HEK293 (cell line): ENCODE data around the gene EFCAB11.

Source experiments
- CTCF ChIA-PET: fragments of 350-600 bp; formaldehyde crosslinking; extraction: SDS; loops from one replicate; lab custom pipeline; 2021; ENCODE audit warnings: antibody characterized with exemption; lab: Yijun Ruan, JAX
- POLR2A ChIA-PET: fragments of 300-600 bp; formaldehyde crosslinking; extraction: SDS; loops from one replicate; lab custom pipeline; 2020; ENCODE audit warnings: antibody characterized with exemption, inconsistent platforms; lab: Yijun Ruan, JAX
- H3K27ac ChIP-seq: fragments of 200-500 bp; sonication (Bioruptor generic); 2 replicates; pipeline ENCODE4 v1.5.1; 2014; ENCODE audit warnings: low read depth, low read length, control low read depth, inconsistent platforms; ENCODE audit errors: extremely low read depth
- H3K36me3 ChIP-seq, 2 experiments: fragments of 200-500 bp in 1 of 2; sonication (Bioruptor generic) in 1 of 2; 1 replicate in 1 of 2; 2 replicates in 1 of 2; pipeline ENCODE4 v1.5.1; 2014 to 2017; ENCODE audit warnings: inconsistent platforms in 2 of 2, low read length in 2 of 2; ENCODE audit not compliant: control insufficient read depth in 2 of 2, insufficient read depth in 1 of 2
- H3K4me1 ChIP-seq: fragments of 200-500 bp; sonication (Bioruptor generic); 2 replicates; pipeline ENCODE4 v1.5.1; 2014; ENCODE audit warnings: mild to moderate bottlenecking, low read length, inconsistent platforms; ENCODE audit not compliant: control insufficient read depth, insufficient read depth
- H3K4me3 ChIP-seq: 2 replicates; pipeline ENCODE4 v1.5.1; 2011; ENCODE audit warnings: low read depth, mild to moderate bottlenecking, control low read depth, low read length, moderate library complexity
- H3K9me3 ChIP-seq: fragments of 200-500 bp; sonication (Bioruptor generic); 2 replicates; pipeline ENCODE4 v1.5.1; 2014; ENCODE audit warnings: low read depth, low read length, inconsistent platforms; ENCODE audit not compliant: control insufficient read depth, insufficient read depth
- GLI4 ChIP-seq: fragments of 450-650 bp; formaldehyde crosslinking; IDR thresholded peaks from 2 replicates; pipeline ENCODE4 v1.5.1; 2016; ENCODE audit warnings: missing biosample characterization, missing genetic modification characterization
- KLF1 ChIP-seq: fragments of 450-650 bp; formaldehyde crosslinking; IDR thresholded peaks from 2 replicates; pipeline ENCODE4 v1.5.1; 2016; ENCODE audit warnings: missing biosample characterization, missing genetic modification characterization
- KLF7 ChIP-seq: fragments of 450-650 bp; formaldehyde crosslinking; IDR thresholded peaks from 2 replicates; pipeline ENCODE4 v1.5.1; 2016; ENCODE audit warnings: missing biosample characterization, missing genetic modification characterization, borderline replicate concordance
- PRDM1 ChIP-seq: fragments of 450-650 bp; formaldehyde crosslinking; IDR thresholded peaks from 2 replicates; pipeline ENCODE4; 2016; ENCODE audit warnings: missing biosample characterization, missing genetic modification characterization
- RBAK ChIP-seq: fragments of 450-650 bp; formaldehyde crosslinking; IDR thresholded peaks from 2 replicates; pipeline ENCODE4 v1.5.1; 2016; ENCODE audit warnings: missing biosample characterization, missing genetic modification characterization
- ZFP41 ChIP-seq: fragments of 450-650 bp; formaldehyde crosslinking; IDR thresholded peaks from 2 replicates; pipeline ENCODE4 v1.5.1; 2016; ENCODE audit warnings: missing biosample characterization, missing genetic modification characterization, borderline replicate concordance
- ZNF157 ChIP-seq: fragments of 450-650 bp; formaldehyde crosslinking; IDR thresholded peaks from 2 replicates; pipeline ENCODE4 v1.5.1; 2016; ENCODE audit warnings: missing biosample characterization, missing genetic modification characterization
- ZNF16 ChIP-seq: fragments of 450-650 bp; formaldehyde crosslinking; IDR thresholded peaks from 2 replicates; pipeline ENCODE4 v1.5.1; 2016; ENCODE audit warnings: low read depth, missing biosample characterization, missing genetic modification characterization
- ZNF280D ChIP-seq: fragments of 450-650 bp; formaldehyde crosslinking; IDR thresholded peaks from 2 replicates; pipeline ENCODE4 v1.5.1; 2016; ENCODE audit warnings: missing biosample characterization, missing genetic modification characterization
- ZNF354C ChIP-seq: fragments of 450-650 bp; formaldehyde crosslinking; IDR thresholded peaks from 2 replicates; pipeline ENCODE4 v1.5.1; 2016; ENCODE audit warnings: missing biosample characterization, missing genetic modification characterization, low read depth, borderline replicate concordance
- ZNF362 ChIP-seq: fragments of 450-650 bp; formaldehyde crosslinking; IDR thresholded peaks from 2 replicates; pipeline ENCODE4 v1.5.1; 2016; ENCODE audit warnings: missing biosample characterization, missing genetic modification characterization
- ZNF488 ChIP-seq: fragments of 450-650 bp; formaldehyde crosslinking; IDR thresholded peaks from 2 replicates; pipeline ENCODE4 v1.5.1; 2016; ENCODE audit warnings: missing biosample characterization, missing genetic modification characterization
- ZNF76 ChIP-seq: fragments of 450-650 bp; formaldehyde crosslinking; IDR thresholded peaks from 2 replicates; pipeline ENCODE4; 2016; ENCODE audit warnings: low read depth, missing biosample characterization, missing genetic modification characterization, borderline replicate concordance
- ZNF777 ChIP-seq: fragments of 450-650 bp; formaldehyde crosslinking; IDR thresholded peaks from 2 replicates; pipeline ENCODE4 v1.5.1; 2017; ENCODE audit warnings: missing biosample characterization, missing genetic modification characterization, borderline replicate concordance

EFCAB11 gene

GRCh38 chr14:89990623-89991275, 36.2 kb upstream of the EFCAB11 start:
- ChIA-PET POLR2A (no interaction called here), CTCF (no interaction called here)
- H3K4me1 ChIP-seq = no peaks in the 10 kb centered on the region
- H3K27ac ChIP-seq = no peak overlapping the region
- no peaks in the 10 kb centered on the region for H3K9me3 ChIP-seq
- TF ChIP-seq ZFP41 (tag by site-specific recombination) (no peak), ZNF16 (tag by site-specific recombination) (no peak)
- TF ChIP-seq, all 188 proteins: peak for 0
- peaks cover 59 to 89% of the 10 kb centered on the region in 2 experiments for H3K36me3 ChIP-seq
- no peak overlapping the region for H3K4me3 ChIP-seq

- Histone ChIP-seq H3K4me1 (no peaks in the 10 kb centered on the region), H3K4me3 (no peak overlapping the region), H3K27ac (no peak overlapping the region), H3K36me3 (peaks cover 61 to 87% of the 10 kb centered on the region in 2 experiments), H3K9me3 (no peaks in the 10 kb centered on the region)
- CTCF ChIA-PET = interaction anchor here (1.8 kb wide), 1 partner anchor 17 kb away, joined by 7 read pairs; no protein-coding TSS in a partner anchor
- POLR2A ChIA-PET = no interaction called here
- TF ChIP-seq GLI4 (no peak), KLF7 (tag by site-specific recombination) (no peak), ZNF157 (tag by site-specific recombination) (no peak), ZNF354C (no peak), ZNF488 (tag by site-specific recombination) (no peak), KLF1 (no peak), ZNF280D (tag by site-specific recombination) (no peak), ZNF777 (no peak), RBAK (tag by site-specific recombination) (no peak)
Measured at GRCh38 chr14:89990218-89990617, 35.7 kb upstream of the EFCAB11 start.

GRCh38 chr14:89988787-89989186, 34.3 kb upstream of the EFCAB11 start:
- TF ChIP-seq ZNF362 (tag by site-specific recombination) (no peak), ZNF76 (tag by site-specific recombination) (no peak), PRDM1 (tag by site-specific recombination) (no peak)
- Histone ChIP-seq H3K4me3 (no peak overlapping the region), H3K9me3 (no peaks in the 10 kb centered on the region), H3K36me3 (peaks cover 54 to 85% of the 10 kb centered on the region in 2 experiments), H3K4me1 (no peaks in the 10 kb centered on the region), H3K27ac (no peak overlapping the region)
- ChIA-PET CTCF (interaction anchor here (0.5 to 1.8 kb wide), 6 partner anchors 11 to 834 kb away, joined by 3 to 7 read pairs (median 4); no protein-coding TSS in a partner anchor), POLR2A (no interaction called here)
